ENCODE measurements around the gene KCNH2.
"Not testable (repeated sequence)": the region's sequence is repeated elsewhere in the genome, so short reads cannot be mapped to it uniquely, and the experiment has no call there.

KCNH2 gene

GRCh38 chr7:150934045-150934766 is 43.9 kb downstream of the KCNH2 start:
- DNase-seq (ENCODE audit: low read depth), result no peak

DNA sequence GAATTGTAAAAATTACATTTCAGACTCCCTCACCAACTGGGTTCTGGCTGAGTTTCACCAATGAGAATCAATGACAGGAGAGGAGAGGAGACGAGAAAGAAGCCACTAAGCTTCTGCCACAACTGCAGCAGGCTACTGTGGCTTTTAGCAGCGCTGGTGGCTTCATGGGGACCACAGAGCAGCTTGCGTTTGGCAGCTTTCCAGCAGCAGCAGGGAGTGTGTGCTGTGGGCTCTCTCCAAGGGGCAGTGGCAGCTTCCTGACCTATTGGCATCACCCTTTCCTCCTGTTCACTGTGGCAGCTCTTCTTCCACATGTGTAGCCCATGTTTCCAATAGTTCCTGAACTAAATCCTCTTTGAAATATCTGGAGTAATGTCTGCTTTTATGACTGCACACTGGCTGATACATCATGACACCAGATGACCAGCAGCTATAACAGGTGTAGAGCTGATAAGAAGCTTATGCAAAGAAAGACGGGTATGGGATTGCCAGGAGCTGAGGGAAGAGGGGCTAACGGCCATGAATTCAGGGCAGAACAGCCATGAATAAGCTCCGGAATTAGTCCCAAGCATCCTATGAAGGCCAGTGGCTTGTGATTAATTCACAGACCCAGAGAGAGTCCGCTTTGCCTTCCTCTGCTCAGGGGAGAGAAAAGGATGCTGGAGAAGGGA is 46.8 kb downstream of the KCNH2 start:
- no peak for DNase-seq (ENCODE audit: low read depth)

- DNase-seq (ENCODE audit: low read depth), result no peak
Observed at GRCh38 chr7:150928541-150928940, 49.6 kb downstream of the KCNH2 start.

DNA sequence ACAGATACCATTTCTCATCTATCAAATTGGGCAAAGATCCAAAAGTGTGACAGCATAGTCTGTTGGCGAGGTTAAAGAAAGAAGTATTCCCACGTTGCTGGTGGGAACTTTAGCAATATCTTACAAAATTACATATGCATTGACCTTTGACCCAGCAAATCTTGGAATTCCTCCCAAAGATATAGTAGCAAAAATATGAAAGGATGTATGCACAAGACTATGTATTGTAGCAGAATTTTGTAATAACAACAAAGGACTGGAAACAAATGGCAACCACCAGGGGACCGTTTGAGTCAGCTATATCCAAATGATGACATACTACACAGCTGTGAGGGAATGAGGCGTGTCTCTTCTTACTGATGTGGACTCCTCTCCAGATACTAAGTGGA is 50.2 kb downstream of the KCNH2 start:
- DNase-seq (ENCODE audit: low read depth), result no peak

- no peak for DNase-seq (ENCODE audit: low read depth)
Observed at GRCh38 chr7:150927157-150927955, 50.8 kb downstream of the KCNH2 start.

GRCh38 chr7:150926066-150926465 is 52.1 kb downstream of the KCNH2 start:
- DNase-seq (ENCODE audit: low read depth), result no peak

DNA sequence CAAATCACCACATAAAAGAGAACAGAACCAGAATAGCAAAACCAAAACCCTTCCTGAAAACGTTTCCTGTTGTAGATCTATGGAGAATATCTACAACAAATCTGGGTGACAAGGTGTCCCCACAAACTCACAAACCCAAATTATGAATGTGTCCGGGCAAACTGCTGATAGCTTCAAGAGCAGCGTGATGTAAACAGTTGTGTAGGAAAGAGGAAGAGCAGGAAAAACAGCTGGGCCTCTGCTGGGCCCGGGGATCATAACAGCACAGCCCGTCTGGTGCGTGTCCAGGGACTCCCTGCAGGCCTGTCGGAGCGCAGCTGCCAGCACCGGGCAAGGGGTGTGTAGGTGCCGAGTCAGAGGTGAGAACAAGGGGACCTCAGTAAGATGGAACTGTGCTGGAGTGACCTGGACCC is 53.7 kb downstream of the KCNH2 start:
- no peak for DNase-seq (ENCODE audit: low read depth)

DNA sequence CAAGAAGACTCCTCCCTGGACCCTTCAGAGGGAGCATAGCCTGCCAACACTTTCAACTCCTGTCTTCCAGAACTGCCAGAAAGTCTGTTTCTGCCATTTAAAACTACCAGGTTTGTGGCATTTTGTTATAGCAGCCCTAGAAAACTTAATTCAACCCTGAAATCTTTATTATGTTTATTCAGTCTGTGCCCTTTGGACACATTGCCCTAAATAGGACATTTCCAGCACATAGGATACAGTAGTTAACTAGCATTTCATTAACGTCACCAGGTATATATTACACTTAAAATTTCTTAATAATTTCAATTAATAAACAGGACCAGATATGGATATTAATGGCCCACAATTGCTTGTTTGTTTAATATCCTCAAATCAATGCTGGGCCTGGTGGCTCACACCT is 54.3 kb downstream of the KCNH2 start:
- DNase-seq (ENCODE audit: low read depth), result no peak

GRCh38 chr7:150923196-150923595 is 54.9 kb downstream of the KCNH2 start:
- DNase-seq (ENCODE audit: low read depth), result no peak

- DNase-seq (ENCODE audit: low read depth), result no peak
Observed at GRCh38 chr7:150919160-150919559, 59.0 kb downstream of the KCNH2 start.

GRCh38 chr7:150918378-150918777 is 59.7 kb downstream of the KCNH2 start:
- DNase-seq (ENCODE audit: low read depth), result no peak

GRCh38 chr7:150917969-150918368 is 60.2 kb downstream of the KCNH2 start:
- DNase-seq (ENCODE audit: low read depth), result no peak

- no peak for DNase-seq (ENCODE audit: low read depth)
Observed at GRCh38 chr7:150916670-150917069, 61.5 kb downstream of the KCNH2 start.

DNA sequence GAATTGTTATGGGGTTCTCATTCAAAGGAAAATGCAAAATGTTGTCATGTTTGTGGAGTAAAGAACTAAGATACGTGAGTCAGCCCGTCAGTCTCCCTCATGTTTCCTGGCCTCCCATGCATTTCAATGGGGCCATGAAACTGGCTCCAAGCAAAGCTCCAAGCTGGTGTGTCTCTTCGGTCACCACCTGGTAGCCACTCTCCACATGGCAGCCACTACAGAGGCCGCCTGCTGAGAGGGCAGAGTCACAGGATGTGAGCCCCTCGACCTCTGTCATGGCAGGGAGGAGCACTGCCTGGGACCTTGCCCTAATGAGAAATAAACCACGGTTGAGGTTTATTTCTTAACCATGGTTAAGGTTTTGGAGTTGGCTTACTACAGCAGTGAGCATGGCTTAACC is 63.2 kb downstream of the KCNH2 start:
- DNase-seq (ENCODE audit: low read depth), result no peak

GRCh38 chr7:150914196-150914595 is 63.9 kb downstream of the KCNH2 start:
- DNase-seq (ENCODE audit: low read depth), result no peak

DNA sequence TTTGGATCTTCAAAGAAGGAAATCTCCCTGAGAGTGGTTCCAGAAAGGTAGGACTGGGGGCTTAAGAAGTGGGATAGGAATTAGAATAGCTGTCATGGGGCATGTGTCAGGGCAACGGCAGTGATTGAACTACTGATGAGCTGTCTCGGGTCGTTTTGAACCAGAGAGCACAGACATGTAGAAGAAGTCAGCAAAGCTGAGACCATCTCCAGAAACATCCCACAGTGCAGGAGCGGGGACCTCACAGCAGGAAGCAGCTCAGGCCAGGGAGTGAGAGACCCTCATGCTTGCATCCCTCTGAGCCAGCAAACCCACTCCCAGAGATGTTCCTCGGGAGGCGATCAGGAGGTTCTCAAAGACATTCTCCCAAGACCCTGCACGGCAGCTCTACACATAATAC is 65.7 kb downstream of the KCNH2 start:
- DNase-seq (ENCODE audit: low read depth), result no peak

- no peak for DNase-seq (ENCODE audit: low read depth)
Observed at GRCh38 chr7:150911590-150912267, 66.4 kb downstream of the KCNH2 start.

GRCh38 chr7:150910996-150911422 is 67.1 kb downstream of the KCNH2 start:
- DNase-seq (ENCODE audit: low read depth), result no peak

GRCh38 chr7:150910305-150910995 is 67.7 kb downstream of the KCNH2 start:
- not testable (repeated sequence) for DNase-seq (ENCODE audit: low read depth)

- no peak for DNase-seq (ENCODE audit: low read depth)
Observed at GRCh38 chr7:150909200-150909995, 68.7 kb downstream of the KCNH2 start.

- no peak for DNase-seq (ENCODE audit: low read depth)
Observed at GRCh38 chr7:150908173-150908572, 69.9 kb downstream of the KCNH2 start.
